HepG2 (cell line): ENCODE results near the gene GALR3. TPM values are rescaled to one million over a fixed set of nuclear protein-coding genes. Genes with fewer than 3 reads are reported as not detected.

Experiments
- ATAC-seq: fragments of 200-7000 bp; cut with Tn5 transposase; 3 replicates; pipeline ENCODE4 v1.9.1; 2020; ENCODE audit warnings: mild to moderate bottlenecking, moderate library complexity
- BruUV-seq: library from RNA; stranded (reverse); fragments of 400-500 nt; replicated peaks from 2 replicates; lab custom pipeline; 2021; lab: Mats Ljungman, UMichigan
- CTCF ChIA-PET: fragments of 300-600 bp; formaldehyde crosslinking; extraction: SDS; loops from one replicate; lab custom pipeline; 2021; ENCODE audit warnings: low total read pairs, inconsistent platforms, low intra/inter-chr PET ratio; lab: Yijun Ruan, JAX
- POLR2A ChIA-PET: fragments of 350-600 bp; sonication (Branson Sonifier 250); formaldehyde crosslinking; loops from one replicate; lab custom pipeline; 2020; ENCODE audit warnings: antibody characterized with exemption, inconsistent platforms; lab: Yijun Ruan, JAX
- DNase-seq: peaks from one replicate; pipeline ENCODE4 v3.0.0-alpha.2; 2015; ENCODE audit warnings: low spot score
- FAIRE-seq: peaks from 3 replicates; lab custom pipeline; 2011; peaks lifted over from hg19 to GRCh38; lab: Jason Lieb, UNC
- H2AFZ ChIP-seq: one replicate; pipeline ENCODE4 v1.6.1; 2011; ENCODE audit warnings: low read length, inconsistent platforms
- H3K27ac ChIP-seq: fragments of 300-600 bp; 3 replicates; pipeline ENCODE4 v1.8.0; 2011; ENCODE audit warnings: mixed run types, mild to moderate bottlenecking, mixed read lengths, low read length, inconsistent platforms; ENCODE audit not compliant: insufficient read depth; ENCODE audit errors: extremely low read length
- H3K27me3 ChIP-seq, 2 experiments: fragments of 200-600 bp in 1 of 2; 2 replicates in 1 of 2; 3 replicates in 1 of 2; pipeline versions ENCODE4 v1.6.0 to v1.8.0; 2011; ENCODE audit warnings: low read length in 2 of 2, mild to moderate bottlenecking in 2 of 2, moderate library complexity in 2 of 2, inconsistent platforms in 1 of 2; ENCODE audit not compliant: insufficient read depth in 2 of 2, control insufficient read depth in 1 of 2
- H3K36me3 ChIP-seq, 2 experiments: fragments of 200-600 bp in 1 of 2; replicated peaks in 1 of 2; 2 replicates in 1 of 2; 3 replicates in 1 of 2; pipeline versions ENCODE4 v1.5.1 to v1.8.0; 2011; ENCODE audit warnings: low read length in 2 of 2, inconsistent platforms in 1 of 2; ENCODE audit not compliant: insufficient read depth in 2 of 2, control insufficient read depth in 1 of 2
- H3K4me1 ChIP-seq: 2 replicates; pipeline ENCODE4 v1.5.1; 2012; ENCODE audit warnings: low read length, inconsistent platforms; ENCODE audit not compliant: insufficient read depth
- H3K4me2 ChIP-seq: 2 replicates; pipeline ENCODE4 v1.6.0; 2011; ENCODE audit warnings: low read depth, low read length, inconsistent platforms
- H3K4me3 ChIP-seq, 3 experiments: fragments of 200-600 bp in 1 of 3; sonication (generic), shearing (Covaris generic) in 1 of 3; replicated peaks in 1 of 3; 2 replicates each; pipeline ENCODE4 v1.5.1; 2011 to 2016; ENCODE audit warnings: low read length in 3 of 3, inconsistent platforms in 2 of 3, low read depth in 2 of 3, mild to moderate bottlenecking in 2 of 3, control low read depth in 1 of 3, mixed read lengths in 1 of 3; ENCODE audit not compliant: insufficient read depth in 1 of 3
- H3K79me2 ChIP-seq: one replicate; pipeline ENCODE4 v1.6.1; 2011; ENCODE audit warnings: low read length, inconsistent platforms; ENCODE audit not compliant: insufficient read depth
- H3K9ac ChIP-seq: 2 replicates; pipeline ENCODE4 v1.6.0; 2011; ENCODE audit warnings: mild to moderate bottlenecking, low read depth, low read length, inconsistent platforms; ENCODE audit not compliant: insufficient read depth
- H3K9me3 ChIP-seq: 2 replicates; pipeline ENCODE4 v1.5.1; 2012; ENCODE audit warnings: mild to moderate bottlenecking, low read length
- H4K20me1 ChIP-seq: 2 replicates; pipeline ENCODE4 v1.6.0; 2011; ENCODE audit warnings: inconsistent platforms, mild to moderate bottlenecking, low read length, moderate library complexity; ENCODE audit not compliant: insufficient read depth
- CHD2 ChIP-seq: IDR thresholded peaks from 2 replicates; pipeline ENCODE4 v1.6.1; 2011; ENCODE audit warnings: low read depth, low read length, improper control_type of control experiment
- CTCF ChIP-seq: sonication (generic); formaldehyde crosslinking; IDR thresholded peaks from 2 replicates; pipeline ENCODE4 v1.5.0; 2020; ENCODE audit warnings: mild to moderate bottlenecking, missing genetic modification reagents, moderate library complexity
- GABPB1 ChIP-seq: IDR thresholded peaks from 2 replicates; pipeline ENCODE4 v1.6.1; 2016; ENCODE audit warnings: mild to moderate bottlenecking, missing genetic modification reagents, moderate library complexity, missing compliant biosample characterization
- PITX1 ChIP-seq: sonication (generic); formaldehyde crosslinking; IDR thresholded peaks from 2 replicates; pipeline ENCODE4 v1.5.1; 2020; ENCODE audit warnings: mild to moderate bottlenecking, missing genetic modification reagents
- SMAD3 ChIP-seq: sonication (generic); formaldehyde crosslinking; IDR thresholded peaks from 2 replicates; pipeline ENCODE4 v1.4.0; 2020; ENCODE audit warnings: missing genetic modification reagents
- ZNF343 ChIP-seq: sonication (generic); formaldehyde crosslinking; IDR thresholded peaks from 2 replicates; pipeline ENCODE4 v1.4.0; 2020; ENCODE audit warnings: mild to moderate bottlenecking, missing genetic modification reagents
- ZNF616 ChIP-seq: sonication (generic); formaldehyde crosslinking; IDR thresholded peaks from 2 replicates; pipeline ENCODE4 v1.5.0; 2020; ENCODE audit warnings: low read depth, mild to moderate bottlenecking, missing genetic modification reagents
- ZNF691 ChIP-seq: sonication (generic); formaldehyde crosslinking; IDR thresholded peaks from 2 replicates; pipeline ENCODE4 v1.4.0; 2020; ENCODE audit warnings: missing genetic modification reagents, low read depth, mild to moderate bottlenecking, borderline replicate concordance
- WGBS: methylation state at CpG from one replicate; pipeline ENCODE4 v1.1.6; 2017; ENCODE audit warnings: low lambda C conversion rate; 5-methylcytosine and 5-hydroxymethylcytosine counted together
- in situ Hi-C: cut with HindIII; loops from 2 replicates; pipeline ENCODE4 v1.10.0; 2017; ENCODE audit warnings: low pct_unique_long_range_greater_than_20kb; ENCODE audit not compliant: extremely low pct_ligation_motif_present
- intact Hi-C: fragments of 100-400 bp; cut with micrococcal nuclease; formaldehyde crosslinking; loops from one replicate; pipeline ENCODE4 v1.10.0; 2022; ENCODE audit not compliant: unreplicated experiment
- polyA plus RNA-seq, 8 experiments: library from polyadenylated mRNA; depleted of rRNA in 3 of 8; stranded (reverse) in 7 of 8; unstranded in 1 of 8; fragments of >200 nt; fragmentation: Illumina TruSeq in 4 of 8; extraction: Trizol in 4 of 8; gene quantifications; 2 replicates each; pipeline versions ENCODE4 v1.2.1 to v1.2.3, GENCODE V29; 2011 to 2016; ENCODE audit warnings: low read depth in 4 of 8, missing spikeins in 1 of 8, mixed read lengths in 1 of 8; ENCODE audit not compliant: insufficient read depth in 1 of 8
- total RNA-seq, 5 experiments: library from RNA; depleted of rRNA; stranded (reverse); fragments of >200 nt; fragmentation: Illumina TruSeq; extraction: Trizol; gene quantifications; 2 replicates each; pipeline ENCODE4 v1.2.3, GENCODE V29; 2016; ENCODE audit warnings: low read depth in 1 of 5
- TF ChIP-seq, protein P1 (sequence below): sonication (generic); formaldehyde crosslinking; IDR thresholded peaks from 2 replicates; pipeline ENCODE4 v1.5.1; 2020; ENCODE audit warnings: mild to moderate bottlenecking, missing genetic modification reagents, moderate library complexity
- TF ChIP-seq, protein P2 (sequence below): sonication (generic); formaldehyde crosslinking; IDR thresholded peaks from 2 replicates; pipeline ENCODE4; 2020; ENCODE audit warnings: missing genetic modification reagents, mild to moderate bottlenecking, borderline replicate concordance

Gene GALR3
- total and polyA plus RNA-seq, 2 of the 13 experiments (the other 11 are each of a cell fraction or from before 2014, with no cell fraction given), result 0.13 TPM; not detected in 1

DNA sequence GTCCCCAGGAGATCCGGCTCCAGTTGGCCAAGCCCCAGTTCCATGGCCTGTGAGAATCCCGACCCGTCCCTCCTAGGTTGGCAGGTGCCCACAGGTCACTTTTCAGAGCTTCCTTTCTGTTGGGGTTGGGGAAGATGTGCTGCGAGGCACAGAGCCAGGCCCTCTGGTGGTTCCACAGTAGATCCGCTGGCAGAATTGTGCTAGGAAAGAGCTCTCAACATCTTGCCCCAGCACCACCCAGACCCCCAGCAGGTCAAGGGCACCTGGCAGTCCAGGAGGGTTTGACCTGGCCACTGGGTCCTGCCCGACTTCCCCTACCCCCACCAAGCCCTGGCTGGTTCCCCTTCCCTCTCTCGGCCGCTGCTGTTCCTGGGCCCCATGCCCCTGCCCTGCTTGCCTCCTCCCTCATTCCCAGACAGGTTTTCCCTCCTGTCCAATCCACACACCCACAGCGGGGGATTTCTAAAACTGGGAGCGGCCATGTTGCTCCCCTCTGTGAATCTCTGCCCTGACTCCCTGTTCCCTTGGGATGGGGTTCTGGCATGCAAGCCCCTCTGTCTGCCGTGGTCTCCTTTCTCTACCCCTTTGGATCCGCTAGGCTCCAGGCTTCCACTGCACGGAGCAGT, 41.6 kb upstream of the GALR3 start (continued):
- TF ChIP-seq, protein P1, sequence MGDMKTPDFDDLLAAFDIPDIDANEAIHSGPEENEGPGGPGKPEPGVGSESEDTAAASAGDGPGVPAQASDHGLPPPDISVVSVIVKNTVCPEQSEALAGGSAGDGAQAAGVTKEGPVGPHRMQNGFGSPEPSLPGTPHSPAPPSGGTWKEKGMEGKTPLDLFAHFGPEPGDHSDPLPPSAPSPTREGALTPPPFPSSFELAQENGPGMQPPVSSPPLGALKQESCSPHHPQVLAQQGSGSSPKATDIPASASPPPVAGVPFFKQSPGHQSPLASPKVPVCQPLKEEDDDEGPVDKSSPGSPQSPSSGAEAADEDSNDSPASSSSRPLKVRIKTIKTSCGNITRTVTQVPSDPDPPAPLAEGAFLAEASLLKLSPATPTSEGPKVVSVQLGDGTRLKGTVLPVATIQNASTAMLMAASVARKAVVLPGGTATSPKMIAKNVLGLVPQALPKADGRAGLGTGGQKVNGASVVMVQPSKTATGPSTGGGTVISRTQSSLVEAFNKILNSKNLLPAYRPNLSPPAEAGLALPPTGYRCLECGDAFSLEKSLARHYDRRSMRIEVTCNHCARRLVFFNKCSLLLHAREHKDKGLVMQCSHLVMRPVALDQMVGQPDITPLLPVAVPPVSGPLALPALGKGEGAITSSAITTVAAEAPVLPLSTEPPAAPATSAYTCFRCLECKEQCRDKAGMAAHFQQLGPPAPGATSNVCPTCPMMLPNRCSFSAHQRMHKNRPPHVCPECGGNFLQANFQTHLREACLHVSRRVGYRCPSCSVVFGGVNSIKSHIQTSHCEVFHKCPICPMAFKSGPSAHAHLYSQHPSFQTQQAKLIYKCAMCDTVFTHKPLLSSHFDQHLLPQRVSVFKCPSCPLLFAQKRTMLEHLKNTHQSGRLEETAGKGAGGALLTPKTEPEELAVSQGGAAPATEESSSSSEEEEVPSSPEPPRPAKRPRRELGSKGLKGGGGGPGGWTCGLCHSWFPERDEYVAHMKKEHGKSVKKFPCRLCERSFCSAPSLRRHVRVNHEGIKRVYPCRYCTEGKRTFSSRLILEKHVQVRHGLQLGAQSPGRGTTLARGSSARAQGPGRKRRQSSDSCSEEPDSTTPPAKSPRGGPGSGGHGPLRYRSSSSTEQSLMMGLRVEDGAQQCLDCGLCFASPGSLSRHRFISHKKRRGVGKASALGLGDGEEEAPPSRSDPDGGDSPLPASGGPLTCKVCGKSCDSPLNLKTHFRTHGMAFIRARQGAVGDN (CRISPR knock-in tag), result peak; percentile 43; the same call in 1 of the 2 replicates
- TF ChIP-seq CHD2 (no peak), ZNF343 (CRISPR knock-in tag) (no peak)

DNA sequence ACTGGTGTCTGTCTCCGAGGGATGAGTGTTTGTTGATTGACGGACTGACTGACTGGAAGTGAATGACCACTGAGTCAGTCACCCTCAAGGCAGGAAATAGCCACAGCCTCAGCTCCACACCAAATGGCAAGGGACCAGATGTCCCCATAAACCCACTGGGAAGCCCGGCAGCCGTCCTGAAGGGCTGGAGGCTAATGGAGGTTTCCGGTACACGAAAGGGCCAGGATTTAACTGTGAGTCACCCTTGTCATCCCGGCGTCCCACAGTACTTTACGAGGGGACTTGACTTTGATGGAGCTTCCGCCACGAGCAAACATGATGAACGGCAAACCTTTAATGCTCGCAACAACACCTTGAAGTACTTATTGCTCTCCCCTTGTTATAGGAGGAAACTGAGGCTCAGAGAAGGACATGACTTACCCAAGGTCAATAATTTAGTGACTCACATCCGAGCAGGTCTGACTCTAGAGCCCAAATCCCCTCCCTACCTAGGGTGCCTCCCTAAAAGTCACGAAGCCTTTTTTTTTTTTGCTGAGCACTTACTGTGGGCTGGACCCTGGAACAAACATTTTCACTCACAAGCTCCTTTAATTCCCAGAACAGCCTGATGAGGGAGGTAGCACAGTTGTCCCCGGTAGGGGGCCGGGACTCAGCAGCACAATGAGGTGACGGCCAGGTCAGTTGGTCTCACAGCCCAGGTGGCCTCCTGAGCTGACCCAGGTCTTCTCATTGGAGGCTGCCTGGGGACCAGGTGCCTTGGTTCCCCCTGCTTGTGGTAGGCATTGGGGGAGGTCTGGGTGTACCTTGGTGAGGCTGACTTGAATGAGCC, 40.6 kb upstream of the GALR3 start:
- no peaks in the 10 kb centered on the region for H4K20me1 ChIP-seq
- no peaks in the 10 kb centered on the region for H3K79me2 ChIP-seq
- ChIA-PET POLR2A (interaction anchor here (1.0 to 5.4 kb wide), 7 partner anchors 9 to 174 kb away, joined by 3 to 127 read pairs (median 4); partner anchors contain the start of genes GCAT and GGA1), CTCF (no interaction called here)
- H3K36me3 ChIP-seq, result no peaks in the 10 kb centered on the region
- DNase-seq (peak; percentile 63), ATAC-seq (peak; percentile 65), FAIRE-seq (no peak)
- peaks cover 75% of the 10 kb centered on the region for H3K4me1 ChIP-seq
- H3K9ac ChIP-seq, result no peak overlapping the region
- H3K4me3 ChIP-seq, result peak overlapping the region in 1 of 3 experiments; percentile 60; a peak in 1 of 6 replicates
- H3K27ac ChIP-seq, result no peak overlapping the region
- no peak overlapping the region for H2AFZ ChIP-seq
- H3K9me3 ChIP-seq, result no peaks in the 10 kb centered on the region
- no peaks in the 10 kb centered on the region for H3K27me3 ChIP-seq
- in situ Hi-C loops (no loop called here), intact Hi-C loops (loop anchor here (2.0 kb wide), 1 partner anchor 20 kb away; no protein-coding TSS in a partner anchor)
- H3K4me2 ChIP-seq, result peak overlapping the region; percentile 55
- BruUV-seq, result no TSS peak
- 6% methylated on average over 10 of the region's 18 CpGs for WGBS
- TF ChIP-seq CTCF (peak; percentile 57), SMAD3 (0 out of 2 replicates have a peak, but pooled peaks have one; percentile 24), ZNF616 (CRISPR knock-in tag) (no peak), ZNF691 (CRISPR knock-in tag) (no peak), GABPB1 (CRISPR knock-in tag) (peak; percentile 26; the same call in 1 of the 2 replicates), PITX1 (CRISPR knock-in tag) (0 out of 2 replicates have a peak, but pooled peaks have one; percentile 16)
- TF ChIP-seq, protein P2, sequence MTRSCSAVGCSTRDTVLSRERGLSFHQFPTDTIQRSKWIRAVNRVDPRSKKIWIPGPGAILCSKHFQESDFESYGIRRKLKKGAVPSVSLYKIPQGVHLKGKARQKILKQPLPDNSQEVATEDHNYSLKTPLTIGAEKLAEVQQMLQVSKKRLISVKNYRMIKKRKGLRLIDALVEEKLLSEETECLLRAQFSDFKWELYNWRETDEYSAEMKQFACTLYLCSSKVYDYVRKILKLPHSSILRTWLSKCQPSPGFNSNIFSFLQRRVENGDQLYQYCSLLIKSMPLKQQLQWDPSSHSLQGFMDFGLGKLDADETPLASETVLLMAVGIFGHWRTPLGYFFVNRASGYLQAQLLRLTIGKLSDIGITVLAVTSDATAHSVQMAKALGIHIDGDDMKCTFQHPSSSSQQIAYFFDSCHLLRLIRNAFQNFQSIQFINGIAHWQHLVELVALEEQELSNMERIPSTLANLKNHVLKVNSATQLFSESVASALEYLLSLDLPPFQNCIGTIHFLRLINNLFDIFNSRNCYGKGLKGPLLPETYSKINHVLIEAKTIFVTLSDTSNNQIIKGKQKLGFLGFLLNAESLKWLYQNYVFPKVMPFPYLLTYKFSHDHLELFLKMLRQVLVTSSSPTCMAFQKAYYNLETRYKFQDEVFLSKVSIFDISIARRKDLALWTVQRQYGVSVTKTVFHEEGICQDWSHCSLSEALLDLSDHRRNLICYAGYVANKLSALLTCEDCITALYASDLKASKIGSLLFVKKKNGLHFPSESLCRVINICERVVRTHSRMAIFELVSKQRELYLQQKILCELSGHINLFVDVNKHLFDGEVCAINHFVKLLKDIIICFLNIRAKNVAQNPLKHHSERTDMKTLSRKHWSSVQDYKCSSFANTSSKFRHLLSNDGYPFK (CRISPR knock-in tag), result no peak
